Measurements from ENCODE around the gene VIM. TPM values are rescaled to one million over a fixed set of nuclear protein-coding genes. Genes with fewer than 3 reads are reported as not detected.

VIM gene
- total and polyA plus RNA-seq, 10 donors: 510 to 2,377 (median 1,295) TPM

GRCh38 chr10:17237915-17238444 lies 9.9 kb downstream of the VIM start:
- Histone ChIP-seq H3K27ac (peak overlapping the region in 1 of 8 donors; percentile 35), H3K4me1 (peaks cover 3 to 55% (median 40%) of the 10 kb centered on the region in 6 donors), H3K36me3 (peaks cover 18 to 60% (median 54%) of the 10 kb centered on the region in 6 donors), H3K9me3 (no peaks in the 10 kb centered on the region), H3K4me3 (no peak overlapping the region), H3K27me3 (replicated peaks in 1 of 7) (no peaks in the 10 kb centered on the region)
- peak in 1 of 3 donors; percentile 35 for TF ChIP-seq POLR2AphosphoS5 (IDR thresholded peaks at IDR 0.05)
- no peak for TF ChIP-seq POLR2A (IDR thresholded peaks at IDR 0.05)
- intact Hi-C loops (cut with DNase I; ENCODE audit: low total_unique reads): no loop called here
- DNase-seq: no peak
- WGBS, 5 donors: 74 to 90% (median 85%) methylated on average over 4 of the region's 4 CpGs

GRCh38 chr10:17238445-17239291 lies 10.6 kb downstream of the VIM start:
- intact Hi-C loops (cut with DNase I; ENCODE audit: low total_unique reads): no loop called here
- Histone ChIP-seq H3K27ac (peak overlapping the region in 5 of 8 donors; percentile 16 to 53 (median 36)), H3K4me1 (peaks cover 3 to 48% (median 34%) of the 10 kb centered on the region in 6 donors), H3K4me3 (no peak overlapping the region), H3K9me3 (no peaks in the 10 kb centered on the region), H3K36me3 (peaks cover 16 to 53% (median 48%) of the 10 kb centered on the region in 6 donors), H3K27me3 (replicated peaks in 1 of 7) (no peaks in the 10 kb centered on the region)
- no peak for DNase-seq
- WGBS, 5 donors: 67 to 83% (median 72%) methylated on average over 12 of the region's 12 CpGs
- peak in 1 of 3 donors; percentile 54 for TF ChIP-seq POLR2AphosphoS5 (IDR thresholded peaks at IDR 0.05)
- TF ChIP-seq POLR2A (IDR thresholded peaks at IDR 0.05): no peak

- 91 to 94% (median 94%) methylated on average over 6 of the region's 6 CpGs for WGBS, 5 donors
- Histone ChIP-seq H3K36me3 (peaks cover 9 to 45% (median 39%) of the 10 kb centered on the region in 6 donors), H3K4me3 (no peak overlapping the region), H3K27me3 (replicated peaks in 1 of 7) (no peaks in the 10 kb centered on the region), H3K4me1 (peaks cover 3 to 40% (median 25%) of the 10 kb centered on the region in 6 donors), H3K27ac (peak overlapping the region in 5 of 8 donors; percentile 16 to 53 (median 36)), H3K9me3 (no peaks in the 10 kb centered on the region)
- DNase-seq: no peak
- intact Hi-C loops (cut with DNase I; ENCODE audit: low total_unique reads): no loop called here
- TF ChIP-seq POLR2AphosphoS5 (IDR thresholded peaks at IDR 0.05) (peak in 1 of 3 donors; percentile 11), POLR2A (IDR thresholded peaks at IDR 0.05) (no peak)
Measured at GRCh38 chr10:17239345-17240085, 11.5 kb downstream of the VIM start.

DNA sequence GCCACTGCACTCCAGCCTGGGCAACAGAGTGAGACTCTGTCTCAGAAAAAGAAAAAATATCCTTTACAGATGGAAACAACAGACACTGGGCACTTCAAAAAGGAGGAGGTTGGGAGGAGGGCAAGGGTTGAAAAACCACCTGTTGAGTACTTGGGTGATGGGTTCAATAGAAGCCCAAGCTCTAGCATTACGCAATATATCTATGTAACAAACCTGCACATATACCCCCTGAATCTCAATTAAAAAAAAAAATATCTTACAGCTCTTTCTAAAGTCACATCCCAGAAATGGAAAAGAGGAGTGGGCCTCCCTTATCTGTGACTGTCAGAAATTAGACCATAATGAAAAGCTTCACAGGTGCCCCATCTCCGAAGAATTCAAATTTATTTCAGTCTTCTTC lies 12.1 kb downstream of the VIM start:
- peaks cover 3 to 39% (median 33%) of the 10 kb centered on the region in 6 donors for H3K36me3 ChIP-seq
- no peak overlapping the region for H3K4me3 ChIP-seq
- no peak for DNase-seq
- no peak for TF ChIP-seq CTCF (IDR thresholded peaks at IDR 0.05 in 8 of 11, conservative IDR thresholded peaks at IDR 0.05 in 3 of 11)
- no peak for TF ChIP-seq POLR2A (IDR thresholded peaks at IDR 0.05)
- TF ChIP-seq POLR2AphosphoS5 (IDR thresholded peaks at IDR 0.05): no peak
- intact Hi-C loops (cut with DNase I; ENCODE audit: low total_unique reads): no loop called here
- no peaks in the 10 kb centered on the region for H3K9me3 ChIP-seq
- peaks cover 3 to 34% (median 19%) of the 10 kb centered on the region in 6 donors for H3K4me1 ChIP-seq
- 95 to 99% (median 97%) methylated on average over 2 of the region's 2 CpGs for WGBS, 5 donors
- no peak overlapping the region for H3K27ac ChIP-seq
- H3K27me3 ChIP-seq (replicated peaks in 1 of 7): no peaks in the 10 kb centered on the region

- Histone ChIP-seq H3K4me3 (no peak overlapping the region), H3K4me1 (peaks cover 0 to 29% (median 14%) of the 10 kb centered on the region in 6 donors), H3K36me3 (peaks cover 0 to 34% (median 28%) of the 10 kb centered on the region in 6 donors), H3K27me3 (replicated peaks in 1 of 7) (no peaks in the 10 kb centered on the region), H3K9me3 (no peaks in the 10 kb centered on the region), H3K27ac (no peak overlapping the region)
- intact Hi-C loops (cut with DNase I; ENCODE audit: low total_unique reads): no loop called here
- DNase-seq: no peak
- WGBS, 5 donors: 90 to 93% (median 92%) methylated on average over 4 of the region's 4 CpGs
- no peak for TF ChIP-seq CTCF (IDR thresholded peaks at IDR 0.05 in 8 of 11, conservative IDR thresholded peaks at IDR 0.05 in 3 of 11)
- TF ChIP-seq POLR2AphosphoS5 (IDR thresholded peaks at IDR 0.05): no peak
- no peak for TF ChIP-seq POLR2A (IDR thresholded peaks at IDR 0.05)
Measured at GRCh38 chr10:17240616-17241015, 12.6 kb downstream of the VIM start.
